ENCODE measurements around the gene USP9X. TPM values are rescaled to one million over a fixed set of nuclear protein-coding genes. Genes with fewer than 3 reads are reported as not detected.
"Not testable (repeated sequence)": the region's sequence is repeated elsewhere in the genome, so short reads cannot be mapped to it uniquely, and the experiment has no call there.

USP9X gene
- total and polyA plus RNA-seq, 2 donors: 17.9 to 32.1 TPM

DNA sequence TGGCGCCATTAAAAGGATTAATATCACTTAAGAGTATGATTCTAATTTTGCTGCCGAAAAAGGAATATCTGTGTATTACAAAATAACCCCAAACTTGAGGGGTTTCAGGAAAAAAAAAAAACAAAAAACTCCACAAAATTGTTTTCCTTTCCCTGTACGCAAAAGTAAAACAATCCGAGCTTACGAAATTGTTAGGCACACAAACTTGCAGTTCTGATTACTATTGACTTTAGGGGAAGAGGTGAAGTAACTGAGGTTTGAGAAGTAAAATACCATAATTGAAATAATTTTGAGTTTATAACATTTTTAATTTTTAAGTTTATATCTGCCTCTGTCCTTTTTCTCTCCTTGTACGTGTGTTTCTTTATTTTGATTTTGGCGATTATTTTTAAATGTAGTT, 64.8 kb downstream of the USP9X start:
- no peak overlapping the region for H3K4me3 ChIP-seq (ENCODE audit: low read length in 2 of 2)
- H3K4me1 ChIP-seq (ENCODE audit: control insufficient read depth in 2 of 2, insufficient read depth in 2 of 2, low read length in 2 of 2): no peaks in the 10 kb centered on the region
- H3K27ac ChIP-seq (ENCODE audit: low read depth in 1 of 2, low read length in 1 of 2): no peak overlapping the region
- DNase-seq (ENCODE audit: low read depth in 6 of 9, low spot score in 9 of 9): no peak
- peaks cover 7 to 45% of the 10 kb centered on the region in 2 donors for H3K36me3 ChIP-seq (ENCODE audit: control insufficient read depth in 2 of 2, insufficient read depth in 2 of 2, low read length in 1 of 2)
- H3K27me3 ChIP-seq (ENCODE audit: control insufficient read depth in 2 of 2, insufficient read depth in 1 of 2, low read length in 1 of 2): no peaks in the 10 kb centered on the region
- no peaks in the 10 kb centered on the region for H3K9me3 ChIP-seq (ENCODE audit: control insufficient read depth in 2 of 2, insufficient read depth in 1 of 2, low read length in 1 of 2)
- WGBS: 81% methylated on average over 7 of the region's 7 CpGs

GRCh38 chrX:41151726-41152125, 66.5 kb downstream of the USP9X start:
- 91% methylated on average over 12 of the region's 12 CpGs for WGBS
- not testable (repeated sequence) for H3K4me3 ChIP-seq (ENCODE audit: low read length in 2 of 2); H3K9me3 ChIP-seq (ENCODE audit: control insufficient read depth in 2 of 2, insufficient read depth in 1 of 2, low read length in 1 of 2); H3K27me3 ChIP-seq (ENCODE audit: control insufficient read depth in 2 of 2, insufficient read depth in 1 of 2, low read length in 1 of 2); H3K27ac ChIP-seq (ENCODE audit: low read depth in 1 of 2, low read length in 1 of 2); H3K4me1 ChIP-seq (ENCODE audit: control insufficient read depth in 2 of 2, insufficient read depth in 2 of 2, low read length in 2 of 2); DNase-seq (ENCODE audit: low read depth in 6 of 9, low spot score in 9 of 9)
- peaks cover 9 to 50% of the 10 kb centered on the region in 2 donors for H3K36me3 ChIP-seq (ENCODE audit: control insufficient read depth in 2 of 2, insufficient read depth in 2 of 2, low read length in 1 of 2)

- H3K4me3 ChIP-seq (ENCODE audit: low read length in 2 of 2): no peak overlapping the region
- H3K27me3 ChIP-seq (ENCODE audit: control insufficient read depth in 2 of 2, insufficient read depth in 1 of 2, low read length in 1 of 2): no peaks in the 10 kb centered on the region
- no peak overlapping the region for H3K27ac ChIP-seq (ENCODE audit: low read depth in 1 of 2, low read length in 1 of 2)
- 98% methylated on average over 4 of the region's 4 CpGs for WGBS
- peaks cover 11 to 55% of the 10 kb centered on the region in 2 donors for H3K36me3 ChIP-seq (ENCODE audit: control insufficient read depth in 2 of 2, insufficient read depth in 2 of 2, low read length in 1 of 2)
- DNase-seq (ENCODE audit: low read depth in 6 of 9, low spot score in 9 of 9): no peak
- H3K4me1 ChIP-seq (ENCODE audit: control insufficient read depth in 2 of 2, insufficient read depth in 2 of 2, low read length in 2 of 2): no peaks in the 10 kb centered on the region
- H3K9me3 ChIP-seq (ENCODE audit: control insufficient read depth in 2 of 2, insufficient read depth in 1 of 2, low read length in 1 of 2): no peaks in the 10 kb centered on the region
These were observed 67.0 kb downstream of the USP9X start for GRCh38 chrX:41152221-41152620.

GRCh38 chrX:41153448-41153847, 68.2 kb downstream of the USP9X start:
- Histone ChIP-seq H3K4me1 (ENCODE audit: control insufficient read depth in 2 of 2, insufficient read depth in 2 of 2, low read length in 2 of 2) (no peaks in the 10 kb centered on the region), H3K9me3 (ENCODE audit: control insufficient read depth in 2 of 2, insufficient read depth in 1 of 2, low read length in 1 of 2) (no peaks in the 10 kb centered on the region), H3K36me3 (ENCODE audit: control insufficient read depth in 2 of 2, insufficient read depth in 2 of 2, low read length in 1 of 2) (peaks cover 11 to 50% of the 10 kb centered on the region in 2 donors), H3K27ac (ENCODE audit: low read depth in 1 of 2, low read length in 1 of 2) (no peak overlapping the region), H3K4me3 (ENCODE audit: low read length in 2 of 2) (no peak overlapping the region), H3K27me3 (ENCODE audit: control insufficient read depth in 2 of 2, insufficient read depth in 1 of 2, low read length in 1 of 2) (no peaks in the 10 kb centered on the region)
- no peak for DNase-seq (ENCODE audit: low read depth in 6 of 9, low spot score in 9 of 9)
- 99% methylated on average over 2 of the region's 2 CpGs for WGBS

- no peaks in the 10 kb centered on the region for H3K4me1 ChIP-seq (ENCODE audit: control insufficient read depth in 2 of 2, insufficient read depth in 2 of 2, low read length in 2 of 2)
- no peaks in the 10 kb centered on the region for H3K9me3 ChIP-seq (ENCODE audit: control insufficient read depth in 2 of 2, insufficient read depth in 1 of 2, low read length in 1 of 2)
- H3K27ac ChIP-seq (ENCODE audit: low read depth in 1 of 2, low read length in 1 of 2): no peak overlapping the region
- no peak overlapping the region for H3K4me3 ChIP-seq (ENCODE audit: low read length in 2 of 2)
- no peak for DNase-seq (ENCODE audit: low read depth in 6 of 9, low spot score in 9 of 9)
- no peaks in the 10 kb centered on the region for H3K27me3 ChIP-seq (ENCODE audit: control insufficient read depth in 2 of 2, insufficient read depth in 1 of 2, low read length in 1 of 2)
- peaks cover 11 to 49% of the 10 kb centered on the region in 2 donors for H3K36me3 ChIP-seq (ENCODE audit: control insufficient read depth in 2 of 2, insufficient read depth in 2 of 2, low read length in 1 of 2)
- WGBS: 98% methylated on average over 2 of the region's 2 CpGs
These were observed 68.7 kb downstream of the USP9X start for GRCh38 chrX:41153957-41154356.

- DNase-seq (ENCODE audit: low read depth in 6 of 9, low spot score in 9 of 9): no peak
- no peaks in the 10 kb centered on the region for H3K9me3 ChIP-seq (ENCODE audit: control insufficient read depth in 2 of 2, insufficient read depth in 1 of 2, low read length in 1 of 2)
- no peak overlapping the region for H3K4me3 ChIP-seq (ENCODE audit: low read length in 2 of 2)
- H3K27ac ChIP-seq (ENCODE audit: low read depth in 1 of 2, low read length in 1 of 2): no peak overlapping the region
- 85% methylated on average over 4 of the region's 4 CpGs for WGBS
- H3K27me3 ChIP-seq (ENCODE audit: control insufficient read depth in 2 of 2, insufficient read depth in 1 of 2, low read length in 1 of 2): no peaks in the 10 kb centered on the region
- no peaks in the 10 kb centered on the region for H3K4me1 ChIP-seq (ENCODE audit: control insufficient read depth in 2 of 2, insufficient read depth in 2 of 2, low read length in 2 of 2)
- peaks cover 0 to 30% of the 10 kb centered on the region in 2 donors for H3K36me3 ChIP-seq (ENCODE audit: control insufficient read depth in 2 of 2, insufficient read depth in 2 of 2, low read length in 1 of 2)
These were observed 79.2 kb downstream of the USP9X start for GRCh38 chrX:41164449-41164848.

DNA sequence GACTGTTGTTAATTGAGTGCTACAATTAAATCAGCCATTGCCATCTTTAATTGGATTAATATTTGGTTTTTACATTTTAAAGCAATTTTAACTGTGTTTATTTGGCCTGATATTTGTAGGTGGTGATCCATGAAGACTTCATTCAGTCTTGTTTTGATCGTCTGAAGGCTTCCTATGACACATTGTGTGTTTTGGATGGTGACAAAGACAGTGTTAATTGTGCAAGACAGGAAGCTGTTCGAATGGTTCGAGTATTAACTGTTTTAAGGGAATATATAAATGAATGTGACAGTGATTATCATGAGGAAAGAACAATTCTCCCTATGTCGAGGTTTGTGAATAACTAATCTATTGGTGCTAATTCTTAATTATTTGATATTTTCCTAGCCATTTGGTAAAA, 82.6 kb downstream of the USP9X start:
- Histone ChIP-seq H3K9me3 (ENCODE audit: control insufficient read depth in 2 of 2, insufficient read depth in 1 of 2, low read length in 1 of 2) (no peaks in the 10 kb centered on the region), H3K27me3 (ENCODE audit: control insufficient read depth in 2 of 2, insufficient read depth in 1 of 2, low read length in 1 of 2) (no peaks in the 10 kb centered on the region), H3K27ac (ENCODE audit: low read depth in 1 of 2, low read length in 1 of 2) (no peak overlapping the region), H3K4me3 (ENCODE audit: low read length in 2 of 2) (no peak overlapping the region), H3K4me1 (ENCODE audit: control insufficient read depth in 2 of 2, insufficient read depth in 2 of 2, low read length in 2 of 2) (no peaks in the 10 kb centered on the region), H3K36me3 (ENCODE audit: control insufficient read depth in 2 of 2, insufficient read depth in 2 of 2, low read length in 1 of 2) (peaks cover 0 to 44% of the 10 kb centered on the region in 2 donors)
- 94% methylated on average over 4 of the region's 4 CpGs for WGBS
- DNase-seq (ENCODE audit: low read depth in 6 of 9, low spot score in 9 of 9): no peak

DNA sequence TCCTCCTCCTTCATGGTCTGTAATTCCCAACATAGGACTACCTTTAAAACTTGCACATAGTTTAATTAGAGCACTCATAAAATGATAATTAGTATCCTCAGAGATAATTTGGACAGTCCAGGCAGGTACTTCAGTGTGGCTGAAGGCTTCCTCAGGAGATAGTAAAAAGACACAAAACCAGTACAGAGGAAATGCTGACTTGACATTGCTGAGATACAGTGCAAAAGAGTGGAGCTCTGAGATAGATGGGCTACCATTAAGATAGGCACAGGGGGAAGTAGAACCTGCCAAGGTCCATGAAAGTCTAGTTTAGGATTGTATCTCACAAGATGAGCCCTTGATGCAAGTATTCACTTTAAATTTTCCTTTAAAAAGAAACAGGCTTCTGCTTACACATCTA, 91.0 kb downstream of the USP9X start:
- Histone ChIP-seq H3K9me3 (ENCODE audit: control insufficient read depth in 2 of 2, insufficient read depth in 1 of 2, low read length in 1 of 2) (no peaks in the 10 kb centered on the region), H3K4me1 (ENCODE audit: control insufficient read depth in 2 of 2, insufficient read depth in 2 of 2, low read length in 2 of 2) (no peaks in the 10 kb centered on the region), H3K36me3 (ENCODE audit: control insufficient read depth in 2 of 2, insufficient read depth in 2 of 2, low read length in 1 of 2) (peaks cover 0 to 23% of the 10 kb centered on the region in 2 donors), H3K4me3 (ENCODE audit: low read length in 2 of 2) (no peak overlapping the region), H3K27ac (ENCODE audit: low read depth in 1 of 2, low read length in 1 of 2) (no peak overlapping the region), H3K27me3 (ENCODE audit: control insufficient read depth in 2 of 2, insufficient read depth in 1 of 2, low read length in 1 of 2) (no peaks in the 10 kb centered on the region)
- no peak for DNase-seq (ENCODE audit: low read depth in 6 of 9, low spot score in 9 of 9)

DNA sequence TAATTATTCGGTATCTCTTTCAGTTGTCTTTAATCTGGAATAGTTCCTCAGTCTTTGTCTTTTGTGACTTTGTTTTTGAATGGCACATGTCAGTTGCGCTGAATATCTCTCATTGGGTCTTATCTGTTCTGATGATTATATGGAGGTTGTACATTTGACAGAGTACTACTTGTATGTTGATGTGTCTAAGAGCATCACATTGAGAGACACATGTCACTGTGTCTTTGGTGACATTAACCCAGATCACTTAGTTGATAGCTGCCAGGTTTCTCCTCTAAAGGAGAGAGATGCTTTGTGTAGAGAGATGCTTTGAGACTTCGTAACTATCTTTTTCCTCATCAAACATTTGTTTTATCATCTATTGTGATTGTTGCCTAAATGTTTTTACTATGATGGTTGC, 92.1 kb downstream of the USP9X start:
- no peaks in the 10 kb centered on the region for H3K9me3 ChIP-seq (ENCODE audit: control insufficient read depth in 2 of 2, insufficient read depth in 1 of 2, low read length in 1 of 2)
- 95% methylated on average over 3 of the region's 3 CpGs for WGBS
- no peak overlapping the region for H3K27ac ChIP-seq (ENCODE audit: low read depth in 1 of 2, low read length in 1 of 2)
- DNase-seq (ENCODE audit: low read depth in 6 of 9, low spot score in 9 of 9): no peak
- H3K4me1 ChIP-seq (ENCODE audit: control insufficient read depth in 2 of 2, insufficient read depth in 2 of 2, low read length in 2 of 2): no peaks in the 10 kb centered on the region
- H3K36me3 ChIP-seq (ENCODE audit: control insufficient read depth in 2 of 2, insufficient read depth in 2 of 2, low read length in 1 of 2): peaks cover 0 to 22% of the 10 kb centered on the region in 2 donors
- no peak overlapping the region for H3K4me3 ChIP-seq (ENCODE audit: low read length in 2 of 2)
- no peaks in the 10 kb centered on the region for H3K27me3 ChIP-seq (ENCODE audit: control insufficient read depth in 2 of 2, insufficient read depth in 1 of 2, low read length in 1 of 2)

- Histone ChIP-seq H3K4me3 (ENCODE audit: low read length in 2 of 2) (no peak overlapping the region), H3K4me1 (ENCODE audit: control insufficient read depth in 2 of 2, insufficient read depth in 2 of 2, low read length in 2 of 2) (no peaks in the 10 kb centered on the region), H3K27me3 (ENCODE audit: control insufficient read depth in 2 of 2, insufficient read depth in 1 of 2, low read length in 1 of 2) (no peaks in the 10 kb centered on the region), H3K27ac (ENCODE audit: low read depth in 1 of 2, low read length in 1 of 2) (no peak overlapping the region), H3K36me3 (ENCODE audit: control insufficient read depth in 2 of 2, insufficient read depth in 2 of 2, low read length in 1 of 2) (peaks cover 0 to 16% of the 10 kb centered on the region in 2 donors), H3K9me3 (ENCODE audit: control insufficient read depth in 2 of 2, insufficient read depth in 1 of 2, low read length in 1 of 2) (no peaks in the 10 kb centered on the region)
- no peak for DNase-seq (ENCODE audit: low read depth in 6 of 9, low spot score in 9 of 9)
- 88% methylated on average over 7 of the region's 7 CpGs for WGBS
These were observed 93.0 kb downstream of the USP9X start for GRCh38 chrX:41178201-41178600.

Data from thymus (tissue), 11 donors.